Esophagus muscularis mucosa (tissue), 4 donors: ENCODE measurements around the gene STYXL2. TPM values are rescaled to one million over a fixed set of nuclear protein-coding genes. Genes with fewer than 3 reads are reported as not detected.

Experiments used
- DNase-seq: peaks from one replicate; pipeline ENCODE4 v3.0.0-alpha.2; 2017; ENCODE audit errors: extremely low spot score
- H3K27ac ChIP-seq, 4 donors: fragments of 200-600 bp; sonication (generic); replicated peaks in 1 of 4; 1 replicate in 3 of 4; 2 replicates in 1 of 4; pipeline ENCODE4 v1.5.1; 2016 to 2019; ENCODE audit warnings: mild to moderate bottlenecking in 1 of 4
- H3K27me3 ChIP-seq, 4 donors: fragments of 200-600 bp; sonication (generic); one replicate each; pipeline versions ENCODE4 v1.5.1 to v1.6.0; 2016 to 2019
- H3K36me3 ChIP-seq, 4 donors: fragments of 200-600 bp; sonication (generic); one replicate each; pipeline ENCODE4 v1.5.1; 2016 to 2019
- H3K4me1 ChIP-seq, 4 donors: fragments of 200-600 bp; sonication (generic); one replicate each; pipeline ENCODE4 v1.5.1; 2016 to 2019
- H3K4me3 ChIP-seq, 4 donors: fragments of 200-600 bp; sonication (generic); 1 replicate in 2 of 4; 2 replicates in 2 of 4; pipeline ENCODE4 v1.5.1; 2016 to 2019; ENCODE audit warnings: mild to moderate bottlenecking in 4 of 4, moderate library complexity in 1 of 4
- H3K9me3 ChIP-seq, 4 donors: fragments of 200-600 bp; sonication (generic); 1 replicate in 3 of 4; 2 replicates in 1 of 4; pipeline ENCODE4 v1.5.1; 2016 to 2019
- EP300 ChIP-seq: sonication (generic); formaldehyde crosslinking; IDR thresholded peaks from one replicate; pipeline ENCODE4 v1.6.1; 2017; ENCODE audit warnings: antibody characterized with exemption
- POLR2A ChIP-seq: fragments of 450-650 bp; IDR thresholded peaks from one replicate; pipeline ENCODE4 v1.6.1; 2017; ENCODE audit warnings: antibody characterized with exemption, moderate library complexity, mild to moderate bottlenecking, low read depth
- POLR2AphosphoS5 ChIP-seq, 2 donors: sonication (generic); formaldehyde crosslinking; IDR thresholded peaks; one replicate each; pipeline ENCODE4 v1.6.1; 2017; ENCODE audit warnings: antibody characterized with exemption in 2 of 2
- WGBS: methylation state at CpG from one replicate; pipeline ENCODE4 v1.1.5; 2018; 5-methylcytosine and 5-hydroxymethylcytosine counted together
- intact Hi-C: fragments of 100-400 bp; cut with DNase I; formaldehyde crosslinking; loops from one replicate; pipeline ENCODE4 v1.15.1; 2023
- total RNA-seq, 4 donors: library from RNA; depleted of rRNA; stranded (reverse); fragments of >200 nt; gene quantifications; one replicate each; pipeline versions ENCODE4 v1.1.0 to v1.2.1, GENCODE V29; 2016
- TF ChIP-seq, protein P1 (sequence below), 3 experiments: fragments of 200-600 bp in 2 of 3; fragments of 450-650 bp in 1 of 3; sonication (generic) in 2 of 3; IDR thresholded peaks; one replicate each; pipeline ENCODE4 v1.5.1; 2017 to 2019; ENCODE audit warnings: antibody characterized with exemption in 3 of 3, mild to moderate bottlenecking in 2 of 3, moderate library complexity in 1 of 3

STYXL2 gene
- total RNA-seq, 4 donors from 2014 or later: 0.32 to 0.46 TPM; not detected in 2

- H3K27ac ChIP-seq: no peak overlapping the region
- H3K9me3 ChIP-seq: no peaks in the 10 kb centered on the region
- H3K4me3 ChIP-seq: no peak overlapping the region
- no peaks in the 10 kb centered on the region for H3K36me3 ChIP-seq
- 88% methylated on average over 7 of the region's 8 CpGs for WGBS
- TF ChIP-seq POLR2A (no peak), POLR2AphosphoS5 (IDR thresholded peaks at IDR 0.05) (no peak), EP300 (no peak)
- TF ChIP-seq, protein P1, sequence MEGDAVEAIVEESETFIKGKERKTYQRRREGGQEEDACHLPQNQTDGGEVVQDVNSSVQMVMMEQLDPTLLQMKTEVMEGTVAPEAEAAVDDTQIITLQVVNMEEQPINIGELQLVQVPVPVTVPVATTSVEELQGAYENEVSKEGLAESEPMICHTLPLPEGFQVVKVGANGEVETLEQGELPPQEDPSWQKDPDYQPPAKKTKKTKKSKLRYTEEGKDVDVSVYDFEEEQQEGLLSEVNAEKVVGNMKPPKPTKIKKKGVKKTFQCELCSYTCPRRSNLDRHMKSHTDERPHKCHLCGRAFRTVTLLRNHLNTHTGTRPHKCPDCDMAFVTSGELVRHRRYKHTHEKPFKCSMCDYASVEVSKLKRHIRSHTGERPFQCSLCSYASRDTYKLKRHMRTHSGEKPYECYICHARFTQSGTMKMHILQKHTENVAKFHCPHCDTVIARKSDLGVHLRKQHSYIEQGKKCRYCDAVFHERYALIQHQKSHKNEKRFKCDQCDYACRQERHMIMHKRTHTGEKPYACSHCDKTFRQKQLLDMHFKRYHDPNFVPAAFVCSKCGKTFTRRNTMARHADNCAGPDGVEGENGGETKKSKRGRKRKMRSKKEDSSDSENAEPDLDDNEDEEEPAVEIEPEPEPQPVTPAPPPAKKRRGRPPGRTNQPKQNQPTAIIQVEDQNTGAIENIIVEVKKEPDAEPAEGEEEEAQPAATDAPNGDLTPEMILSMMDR (IDR thresholded peaks at IDR 0.05): no peak
- intact Hi-C loops: no loop called here
- H3K27me3 ChIP-seq: peaks cover 0 to 30% (median 0%) of the 10 kb centered on the region in 4 donors
- peaks cover 0 to 9% (median 0%) of the 10 kb centered on the region in 4 donors for H3K4me1 ChIP-seq
- DNase-seq: no peak
These were observed 12.2 kb upstream of the STYXL2 start for GRCh38 chr1:167081594-167082156.

DNA sequence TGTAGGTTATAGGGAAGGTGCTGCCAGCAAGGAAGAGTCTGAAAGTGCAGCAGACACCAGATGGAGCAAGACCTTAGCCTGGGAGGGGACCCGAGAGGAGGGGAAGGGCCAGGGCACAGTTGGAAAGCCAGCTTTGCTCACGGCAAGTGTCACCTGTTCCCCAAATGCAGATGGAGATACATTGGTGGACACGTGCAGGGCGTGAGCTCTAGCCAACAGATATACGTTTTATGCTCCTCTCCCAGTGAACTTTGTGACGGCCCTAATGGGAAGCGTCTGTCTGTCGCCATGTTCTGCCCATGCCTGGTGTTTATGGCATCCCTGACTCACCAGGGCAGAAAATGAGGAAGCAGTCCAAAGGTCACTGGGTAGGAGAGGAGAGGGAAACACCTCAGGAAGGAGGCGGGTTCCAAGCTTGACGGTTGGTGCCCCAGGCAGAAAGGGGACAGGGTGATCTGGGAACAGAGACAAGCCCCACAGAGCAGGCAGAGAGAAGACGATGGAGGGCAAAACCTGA, 11.3 kb upstream of the STYXL2 start:
- Histone ChIP-seq H3K27me3 (peaks cover 0 to 27% (median 0%) of the 10 kb centered on the region in 4 donors), H3K4me3 (no peak overlapping the region), H3K36me3 (no peaks in the 10 kb centered on the region), H3K27ac (no peak overlapping the region), H3K9me3 (no peaks in the 10 kb centered on the region), H3K4me1 (peaks cover 0 to 9% (median 0%) of the 10 kb centered on the region in 4 donors)
- intact Hi-C loops: no loop called here
- WGBS: 71% methylated on average over 11 of the region's 11 CpGs
- no peak for DNase-seq
- TF ChIP-seq EP300: no peak
- TF ChIP-seq, protein P1 (IDR thresholded peaks at IDR 0.05): no peak
- no peak for TF ChIP-seq POLR2A
- TF ChIP-seq POLR2AphosphoS5 (IDR thresholded peaks at IDR 0.05): no peak

DNA sequence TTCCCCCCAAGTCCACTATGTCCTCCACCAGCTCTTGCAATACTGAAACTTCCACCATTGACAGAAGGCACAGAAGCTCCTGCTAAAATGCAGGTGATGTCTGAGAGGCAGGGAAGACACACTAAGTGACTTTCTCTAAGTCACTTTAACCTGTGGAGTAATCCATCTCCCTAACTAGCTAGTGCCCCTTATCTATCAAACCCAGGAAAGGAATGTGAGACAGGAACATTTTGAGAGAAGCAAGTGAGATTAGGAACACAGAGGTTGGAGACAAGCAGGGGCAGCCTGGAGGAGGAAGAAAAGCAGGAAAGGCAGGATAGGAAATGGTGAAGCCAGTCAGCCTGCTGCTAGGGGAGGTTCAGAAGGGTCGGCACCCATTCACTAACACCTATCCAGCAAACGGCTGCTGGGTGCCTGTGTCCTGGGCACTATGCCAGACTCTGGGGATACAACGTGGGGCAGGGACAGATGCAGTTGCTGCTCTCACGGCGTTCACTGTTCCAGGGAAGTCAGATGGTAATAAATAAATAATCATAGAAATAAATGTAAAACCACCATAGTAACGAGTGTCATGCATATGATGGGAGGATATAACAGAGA, 10.7 kb upstream of the STYXL2 start:
- H3K9me3 ChIP-seq: no peaks in the 10 kb centered on the region
- no peak overlapping the region for H3K27ac ChIP-seq
- H3K4me3 ChIP-seq: no peak overlapping the region
- peaks cover 0 to 9% (median 0%) of the 10 kb centered on the region in 4 donors for H3K4me1 ChIP-seq
- TF ChIP-seq EP300 (no peak), POLR2A (no peak), POLR2AphosphoS5 (IDR thresholded peaks at IDR 0.05) (no peak)
- TF ChIP-seq, protein P1 (IDR thresholded peaks at IDR 0.05): no peak
- 33% methylated on average over 6 of the region's 6 CpGs for whole genome bisulfite sequencing
- H3K36me3 ChIP-seq: no peaks in the 10 kb centered on the region
- DNase-seq: no peak
- intact Hi-C loops: no loop called here
- H3K27me3 ChIP-seq: peaks cover 0 to 27% (median 0%) of the 10 kb centered on the region in 4 donors

DNA sequence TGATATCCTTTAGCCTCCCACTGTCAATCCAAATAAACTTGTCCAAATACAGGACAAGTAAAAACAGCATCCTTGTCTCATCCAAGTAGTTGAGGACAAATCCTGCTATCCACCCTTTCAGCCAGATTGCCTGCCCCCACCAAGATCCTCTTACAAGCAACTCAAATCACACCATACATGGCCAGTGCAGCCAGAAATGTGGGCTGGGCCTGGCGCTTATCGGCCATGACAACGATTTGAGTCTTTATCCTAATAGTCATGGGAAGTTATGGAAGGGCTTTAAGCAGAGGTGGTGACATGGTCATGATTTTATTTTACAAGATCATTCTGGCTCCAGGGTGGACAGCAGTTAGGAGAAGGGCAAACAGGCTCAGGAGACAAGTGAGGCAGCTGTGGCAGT, 10.0 kb upstream of the STYXL2 start:
- intact Hi-C loops: no loop called here
- 70% methylated on average over 3 of the region's 3 CpGs for WGBS
- no peaks in the 10 kb centered on the region for H3K9me3 ChIP-seq
- H3K27ac ChIP-seq: no peak overlapping the region
- H3K36me3 ChIP-seq: no peaks in the 10 kb centered on the region
- H3K4me1 ChIP-seq: peaks cover 0 to 9% (median 0%) of the 10 kb centered on the region in 4 donors
- DNase-seq: no peak
- H3K4me3 ChIP-seq: no peak overlapping the region
- H3K27me3 ChIP-seq: peaks cover 0 to 27% (median 0%) of the 10 kb centered on the region in 4 donors
- TF ChIP-seq POLR2A (no peak), EP300 (no peak), POLR2AphosphoS5 (IDR thresholded peaks at IDR 0.05) (no peak)
- TF ChIP-seq, protein P1 (IDR thresholded peaks at IDR 0.05): no peak
